Lower lobe of right lung (tissue), 2 donors: ENCODE measurements around the gene TADA2B. TPM values are rescaled to one million over a fixed set of nuclear protein-coding genes. Genes with fewer than 3 reads are reported as not detected.
"Not testable (repeated sequence)": the region's sequence is repeated elsewhere in the genome, so short reads cannot be mapped to it uniquely, and the experiment has no call there.

Experiments used
- ATAC-seq, 2 donors: fragments of 200-7000 bp; cut with Tn5 transposase; one replicate each; pipeline ENCODE4 v1.9.1; 2020 to 2022; ENCODE audit warnings: mild to moderate bottlenecking in 2 of 2, moderate library complexity in 2 of 2
- DNase-seq: peaks from one replicate; pipeline ENCODE4 v3.0.0-alpha.2; 2020
- H3K27ac ChIP-seq: fragments of 200-600 bp; one replicate; pipeline ENCODE4 v1.8.0; 2022
- H3K27me3 ChIP-seq: fragments of 200-600 bp; one replicate; pipeline ENCODE4 v1.8.0; 2022; ENCODE audit warnings: low read depth
- H3K36me3 ChIP-seq: fragments of 200-600 bp; one replicate; pipeline ENCODE4 v1.8.0; 2022; ENCODE audit warnings: mild to moderate bottlenecking
- H3K4me1 ChIP-seq: fragments of 200-600 bp; one replicate; pipeline ENCODE4 v1.8.0; 2022
- H3K4me3 ChIP-seq: fragments of 200-600 bp; one replicate; pipeline ENCODE4 v1.8.0; 2022; ENCODE audit warnings: mild to moderate bottlenecking
- H3K9me3 ChIP-seq: fragments of 200-600 bp; one replicate; pipeline ENCODE4 v1.8.0; 2022
- CTCF ChIP-seq: fragments of 200-600 bp; IDR thresholded peaks from one replicate; pipeline ENCODE4 v1.8.0; 2022; ENCODE audit warnings: antibody characterized with exemption, mild to moderate bottlenecking
- intact Hi-C: fragments of 100-400 bp; cut with DNase I; formaldehyde crosslinking; loops from one replicate; pipeline ENCODE4 v1.11.0; 2022
- total RNA-seq: library from RNA; stranded (reverse); fragmentation: NEBNext Ultra II Directional; extraction: Animal tissue kit (Norgen Biotek cat#: 25700); gene quantifications from one replicate; pipeline ENCODE4 v1.2.1, GENCODE V29; 2021
- donor health status: DM: no; HTN: yes; CAD: no; lungs with severe emphysema.

TADA2B gene
- total RNA-seq, 1 donor from 2014 or later, result 20.2 TPM

DNA sequence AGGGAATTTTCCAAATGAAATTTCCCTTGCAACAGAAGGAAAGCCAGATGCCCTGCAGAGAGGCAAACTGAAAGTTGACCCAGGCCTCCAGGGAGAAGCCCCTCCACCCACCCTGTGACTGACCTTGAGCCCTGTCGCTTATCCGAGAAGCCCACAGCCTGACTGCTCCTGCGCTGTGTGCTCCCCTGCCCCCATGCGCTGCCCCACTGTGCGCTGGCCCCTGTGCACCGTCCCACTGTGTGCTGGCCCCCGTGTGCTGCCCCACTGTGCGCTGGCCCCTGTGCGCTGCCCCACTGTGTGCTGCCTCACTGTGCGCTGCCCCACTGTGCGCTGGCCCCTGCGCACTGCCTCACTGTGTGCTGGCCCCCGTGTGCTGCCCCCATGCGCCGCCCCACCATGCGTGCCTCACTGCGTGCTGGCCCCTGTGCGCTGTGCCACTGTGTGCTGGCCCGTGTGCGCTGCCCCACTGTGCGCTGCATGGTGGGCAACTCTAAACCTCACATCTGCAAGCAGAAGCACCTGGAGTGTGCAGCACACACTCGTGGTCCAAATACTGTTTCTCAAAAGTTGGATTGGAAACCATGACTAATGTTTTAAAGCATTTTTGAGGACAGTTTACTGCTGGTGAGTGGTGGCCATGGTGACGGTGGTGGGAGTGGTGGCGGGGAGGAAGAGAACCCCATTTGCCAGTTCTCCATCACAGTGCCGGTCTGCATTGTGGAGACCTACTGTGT is 33.0 kb downstream of the TADA2B start:
- no peak for TF ChIP-seq CTCF
- no peaks in the 10 kb centered on the region for H3K27me3 ChIP-seq
- no peaks in the 10 kb centered on the region for H3K4me1 ChIP-seq
- H3K4me3 ChIP-seq, result no peak overlapping the region
- intact Hi-C loops, result no loop called here
- no peaks in the 10 kb centered on the region for H3K36me3 ChIP-seq
- no peaks in the 10 kb centered on the region for H3K9me3 ChIP-seq
- DNase-seq (no peak), ATAC-seq (peak in 1 of 2 donors; percentile 12)
- H3K27ac ChIP-seq, result no peak overlapping the region

- H3K9me3 ChIP-seq, result no peaks in the 10 kb centered on the region
- intact Hi-C loops, result no loop called here
- no peak for TF ChIP-seq CTCF
- H3K36me3 ChIP-seq, result no peaks in the 10 kb centered on the region
- H3K27ac ChIP-seq, result no peak overlapping the region
- H3K4me3 ChIP-seq, result no peak overlapping the region
- no peak for DNase-seq
- H3K4me1 ChIP-seq, result no peaks in the 10 kb centered on the region
- no peaks in the 10 kb centered on the region for H3K27me3 ChIP-seq
- ATAC-seq, result no peak
These were observed 33.5 kb downstream of the TADA2B start for GRCh38 chr4:7076696-7077082.

DNA sequence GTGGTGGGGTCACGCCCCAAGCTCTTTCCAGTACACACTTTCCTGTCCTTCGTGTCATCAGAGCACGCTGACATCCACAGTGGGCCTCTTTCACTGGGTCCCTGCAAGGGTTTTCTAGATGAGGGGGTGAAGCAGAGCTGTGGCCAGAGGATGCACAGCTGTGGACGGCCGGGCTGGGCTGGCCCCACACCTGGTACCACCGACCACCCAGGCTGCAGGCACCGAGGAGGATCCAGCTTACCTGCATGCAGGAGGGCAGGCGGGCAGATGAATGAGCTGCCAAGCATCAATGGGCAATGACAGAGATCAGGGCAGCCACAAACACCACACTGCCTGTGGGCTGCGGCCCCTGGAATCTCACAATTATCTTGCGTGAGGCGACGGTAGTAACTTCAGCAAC is 34.2 kb downstream of the TADA2B start:
- no peak for DNase-seq
- no peak for TF ChIP-seq CTCF
- intact Hi-C loops, result no loop called here
- H3K9me3 ChIP-seq, result no peaks in the 10 kb centered on the region
- H3K36me3 ChIP-seq, result no peaks in the 10 kb centered on the region
- no peak for ATAC-seq
- no peak overlapping the region for H3K4me3 ChIP-seq
- peaks cover under 1% of the 10 kb centered on the region for H3K27me3 ChIP-seq
- H3K27ac ChIP-seq, result no peak overlapping the region
- H3K4me1 ChIP-seq, result no peaks in the 10 kb centered on the region

- H3K9me3 ChIP-seq, result no peaks in the 10 kb centered on the region
- no peaks in the 10 kb centered on the region for H3K4me1 ChIP-seq
These were observed 34.9 kb downstream of the TADA2B start for GRCh38 chr4:7078025-7078424.

GRCh38 chr4:7079483-7079882 is 36.3 kb downstream of the TADA2B start:
- H3K4me3 ChIP-seq, intact Hi-C loops, H3K27ac ChIP-seq, H3K9me3 ChIP-seq, ATAC-seq, DNase-seq, H3K4me1 ChIP-seq, H3K36me3 ChIP-seq: not testable (repeated sequence)
- peaks cover 18% of the 10 kb centered on the region for H3K27me3 ChIP-seq

More at GRCh38 chr4:7078025-7078424, 34.9 kb downstream of the TADA2B start:
- intact Hi-C loops, result no loop called here
- H3K27ac ChIP-seq, result no peak overlapping the region
- no peak overlapping the region for H3K4me3 ChIP-seq
- DNase-seq, result no peak
- H3K36me3 ChIP-seq, result no peaks in the 10 kb centered on the region
- TF ChIP-seq CTCF, result no peak
- no peak for ATAC-seq
- peaks cover 6% of the 10 kb centered on the region for H3K27me3 ChIP-seq

GRCh38 chr4:7079909-7080308 is 36.7 kb downstream of the TADA2B start:
- H3K36me3 ChIP-seq, ATAC-seq, H3K4me3 ChIP-seq, H3K4me1 ChIP-seq, DNase-seq, intact Hi-C loops, H3K9me3 ChIP-seq, H3K27ac ChIP-seq: not testable (repeated sequence)
- H3K27me3 ChIP-seq, result peaks cover 20% of the 10 kb centered on the region
